Measurements from ENCODE around the gene CDC6.

Gene CDC6

DNA sequence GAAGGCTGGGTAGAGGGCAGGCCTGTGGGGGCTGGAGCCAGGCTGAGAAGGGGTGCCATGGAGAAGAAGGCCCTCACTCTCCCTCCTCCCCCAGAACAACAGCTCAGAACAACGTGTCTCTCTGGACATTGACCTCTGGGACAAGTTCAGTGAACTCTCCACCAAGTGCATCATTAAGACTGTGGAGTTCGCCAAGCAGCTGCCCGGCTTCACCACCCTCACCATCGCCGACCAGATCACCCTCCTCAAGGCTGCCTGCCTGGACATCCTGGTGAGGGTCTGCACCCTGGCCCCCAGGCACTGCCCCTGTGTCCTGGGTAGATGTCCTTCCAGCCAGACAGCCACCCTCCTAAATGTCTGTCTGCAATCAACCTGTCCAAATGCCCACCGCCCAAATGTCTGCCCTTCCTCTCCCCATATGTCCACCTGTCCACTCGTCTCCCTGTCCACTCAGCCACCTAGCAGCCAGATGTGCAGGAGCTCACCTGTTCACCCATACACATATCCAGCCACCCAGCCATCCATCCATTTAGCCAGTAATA lies 64.6 kb downstream of the CDC6 start:
- DNase-seq = no peak

DNA sequence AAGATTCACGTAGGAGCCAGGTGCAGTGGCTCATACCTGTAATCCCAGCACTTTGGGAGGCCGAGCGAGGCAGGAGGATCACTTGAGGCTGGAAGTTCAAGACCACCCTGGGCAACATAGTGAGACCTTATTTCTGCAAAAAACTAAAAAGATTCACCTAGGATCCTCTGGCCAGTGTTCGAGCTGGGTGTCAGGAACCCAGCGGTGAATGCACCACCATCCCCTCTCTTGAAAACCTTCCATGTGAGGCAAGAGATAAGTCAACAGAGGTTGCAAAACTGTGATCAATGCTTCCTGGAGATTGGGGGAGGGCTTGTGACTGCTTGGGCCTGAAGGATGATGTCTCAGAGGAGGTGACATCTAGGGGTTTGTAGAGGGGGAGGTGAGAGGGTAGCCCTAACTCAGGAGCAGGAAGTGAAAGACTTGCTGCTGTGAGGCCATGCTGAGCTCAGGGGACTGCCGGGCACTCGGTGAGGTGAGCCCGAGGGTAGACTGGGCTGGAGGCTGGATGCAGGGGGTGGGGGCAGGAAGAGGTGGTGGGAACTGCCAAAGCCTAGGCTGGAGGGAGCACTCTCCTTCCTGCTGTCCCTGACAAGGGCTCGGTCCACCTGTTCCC lies 65.2 kb downstream of the CDC6 start:
- no peak for DNase-seq

All from C1 segment of cervical spinal cord (tissue), 14 donors.